Spinal cord (tissue), 10 donors: ENCODE results near the gene DIP2C. TPM values are rescaled to one million over a fixed set of nuclear protein-coding genes. Genes with fewer than 3 reads are reported as not detected.
A peak's percentile ranks its signal among the peaks of the same experiment; 100 is the strongest.

ENCODE experiments used
- DNase-seq, 6 donors: peaks; one replicate each; pipeline versions ENCODE4 v3.0.0 to v3.0.0-alpha.2; 2013 to 2015; ENCODE audit warnings: low spot score in 6 of 6, low read depth in 4 of 6
- H3K27ac ChIP-seq: one replicate; pipeline ENCODE4 v1.5.1; 2013; ENCODE audit warnings: low read depth, low read length, control low read depth
- H3K27me3 ChIP-seq: one replicate; pipeline ENCODE4 v1.6.1; 2013; ENCODE audit warnings: low read length; ENCODE audit not compliant: control insufficient read depth, insufficient read depth
- H3K36me3 ChIP-seq: one replicate; pipeline ENCODE4 v1.6.1; 2013; ENCODE audit warnings: low read length; ENCODE audit not compliant: control insufficient read depth, insufficient read depth
- H3K4me1 ChIP-seq: one replicate; pipeline ENCODE4 v1.6.1; 2013; ENCODE audit warnings: low read length; ENCODE audit not compliant: control insufficient read depth, insufficient read depth
- H3K4me3 ChIP-seq: one replicate; pipeline ENCODE4 v1.5.1; 2013; ENCODE audit warnings: low read depth, low read length, control low read depth
- H3K9me3 ChIP-seq: one replicate; pipeline ENCODE4 v1.6.1; 2013; ENCODE audit warnings: low read length; ENCODE audit not compliant: control insufficient read depth, insufficient read depth
- WGBS: methylation state at CpG from one replicate; pipeline ENCODE4 v1.1.5; 2013; ENCODE audit warnings: missing lambda C conversion rate; ENCODE audit not compliant: insufficient coverage; 5-methylcytosine and 5-hydroxymethylcytosine counted together
- polyA plus RNA-seq, 2 donors: library from polyadenylated mRNA; unstranded; fragments of 120-200 nt; gene quantifications; one replicate each; pipeline ENCODE4 v1.2.1, GENCODE V29; 2013; ENCODE audit not compliant: insufficient read length in 2 of 2
- total RNA-seq, 2 donors: library from RNA; depleted of rRNA in 1 of 2; stranded (reverse); fragments of 120-200 nt in 1 of 2; fragments of >200 nt in 1 of 2; gene quantifications; one replicate each; pipeline versions ENCODE4 v1.2.3 to v1.2.4, GENCODE V29; 2013 to 2014
- donor health status: healthy.

The DIP2C gene
- total and polyA plus RNA-seq, 4 donors: 15.4 to 36.3 (median 29.3) TPM

DNA sequence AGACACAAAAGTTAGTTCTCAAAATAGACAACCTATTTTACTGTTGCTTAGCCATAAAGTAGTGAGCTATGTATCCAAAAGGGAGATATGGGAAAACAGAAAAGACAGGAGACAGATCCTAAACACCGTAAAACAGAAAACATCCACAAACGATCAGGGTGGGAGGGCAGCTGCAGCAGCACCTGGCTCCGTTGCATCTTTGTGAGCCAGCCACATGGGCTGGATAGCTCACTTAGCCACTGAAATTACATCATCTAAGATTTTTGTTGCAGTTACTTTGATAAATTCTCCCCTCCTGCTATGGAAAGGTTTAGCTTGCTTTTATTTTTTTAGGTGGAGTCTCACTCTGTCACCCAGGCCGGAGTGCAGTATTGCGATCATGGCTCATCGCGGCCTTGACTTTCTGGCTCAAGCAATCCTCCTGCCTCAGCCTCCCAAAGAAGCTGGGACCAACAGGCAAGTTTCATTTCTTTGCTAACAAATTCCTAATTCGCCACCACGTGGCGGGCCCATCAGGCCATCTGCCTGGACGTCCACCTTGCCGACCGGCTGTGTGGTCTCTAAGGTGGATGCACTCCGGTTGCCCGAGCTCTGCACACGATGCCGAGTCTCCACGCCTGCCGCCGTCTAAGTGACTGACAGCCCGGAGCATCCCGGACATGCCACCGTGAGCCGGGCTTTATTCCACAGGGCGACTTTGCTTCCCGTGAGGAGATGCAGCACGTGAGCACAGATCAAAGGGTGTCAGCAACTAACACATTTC, 159.8 kb downstream of the DIP2C start:
- peak in 1 of 6 donors; percentile 52 for DNase-seq
- 89% methylated on average over 27 of the region's 27 CpGs for WGBS
- no peak overlapping the region for H3K27ac ChIP-seq

DNA sequence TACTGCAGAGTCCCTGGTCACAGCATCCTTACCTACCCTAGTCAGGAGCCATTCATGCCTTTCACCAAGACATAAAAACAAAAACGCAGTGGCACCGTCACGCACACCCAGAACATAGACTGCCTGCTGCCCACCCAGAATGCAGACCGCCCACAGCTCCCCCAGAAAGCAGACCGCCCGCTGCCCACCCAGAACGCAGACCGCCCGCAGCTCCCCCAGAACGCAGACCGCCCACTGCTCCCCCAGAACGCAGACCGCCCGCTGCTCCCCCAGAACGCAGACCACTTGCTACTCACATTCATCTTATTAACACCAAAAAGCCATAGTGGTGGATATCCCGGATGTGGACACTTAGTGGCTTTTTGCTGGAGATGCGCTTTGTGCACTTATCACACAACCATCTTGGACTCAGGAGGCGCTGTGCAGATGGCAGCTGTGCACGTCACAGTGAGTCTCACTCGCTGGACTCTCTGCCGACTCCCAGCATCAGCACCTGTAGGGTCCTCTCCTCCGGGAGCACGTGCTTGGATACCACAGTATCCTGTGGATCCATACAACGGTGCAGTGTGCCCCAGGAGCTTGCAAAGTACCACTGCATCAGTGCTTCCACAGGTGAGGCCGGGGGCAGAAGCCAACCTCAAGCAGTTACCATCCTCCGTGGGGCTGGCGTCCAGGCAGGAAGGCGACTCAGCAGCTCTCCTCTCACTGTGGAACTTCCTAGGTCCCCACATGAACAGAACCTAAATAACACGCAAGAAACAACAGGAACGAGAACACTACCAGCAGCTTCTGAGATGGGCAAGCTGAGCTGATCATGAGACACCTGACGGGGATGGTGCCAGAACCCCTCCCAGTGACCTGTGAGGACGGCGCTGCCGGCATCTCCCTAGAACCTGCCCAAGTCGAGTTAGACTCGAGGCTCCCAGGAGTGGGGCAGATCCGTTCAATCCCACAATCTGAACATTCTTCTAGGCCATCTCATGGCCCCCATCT, 161.0 kb downstream of the DIP2C start:
- no peak for DNase-seq
- H3K27me3 ChIP-seq: no peaks in the 10 kb centered on the region
- WGBS: 96% methylated on average over 32 of the region's 37 CpGs
- peaks cover 10% of the 10 kb centered on the region for H3K36me3 ChIP-seq
- H3K27ac ChIP-seq: no peak overlapping the region
- no peaks in the 10 kb centered on the region for H3K9me3 ChIP-seq
- H3K4me1 ChIP-seq: peaks cover 26% of the 10 kb centered on the region
- H3K4me3 ChIP-seq: no peak overlapping the region

More for the DNA sequence above, 159.8 kb downstream of the DIP2C start:
- Histone ChIP-seq H3K4me1 (peaks cover 25% of the 10 kb centered on the region), H3K9me3 (no peaks in the 10 kb centered on the region), H3K36me3 (peaks cover 14% of the 10 kb centered on the region), H3K27me3 (no peaks in the 10 kb centered on the region), H3K4me3 (no peak overlapping the region)

GRCh38 chr10:527416-527815, 162.1 kb downstream of the DIP2C start:
- Histone ChIP-seq H3K4me3 (no peak overlapping the region), H3K4me1 (peaks cover 32% of the 10 kb centered on the region), H3K27ac (no peak overlapping the region), H3K9me3 (no peaks in the 10 kb centered on the region), H3K27me3 (no peaks in the 10 kb centered on the region), H3K36me3 (peaks cover 10% of the 10 kb centered on the region)
- no peak for DNase-seq
- WGBS: no CpG with 5 or more reads among the region's 1 CpG

- Histone ChIP-seq H3K4me1 (peaks cover 38% of the 10 kb centered on the region), H3K27ac (no peak overlapping the region), H3K9me3 (no peaks in the 10 kb centered on the region), H3K27me3 (no peaks in the 10 kb centered on the region), H3K36me3 (peaks cover 10% of the 10 kb centered on the region), H3K4me3 (no peak overlapping the region)
- DNase-seq: no peak
- 88% methylated on average over 21 of the region's 21 CpGs for WGBS
These were observed 162.7 kb downstream of the DIP2C start for GRCh38 chr10:526651-527312.

DNA sequence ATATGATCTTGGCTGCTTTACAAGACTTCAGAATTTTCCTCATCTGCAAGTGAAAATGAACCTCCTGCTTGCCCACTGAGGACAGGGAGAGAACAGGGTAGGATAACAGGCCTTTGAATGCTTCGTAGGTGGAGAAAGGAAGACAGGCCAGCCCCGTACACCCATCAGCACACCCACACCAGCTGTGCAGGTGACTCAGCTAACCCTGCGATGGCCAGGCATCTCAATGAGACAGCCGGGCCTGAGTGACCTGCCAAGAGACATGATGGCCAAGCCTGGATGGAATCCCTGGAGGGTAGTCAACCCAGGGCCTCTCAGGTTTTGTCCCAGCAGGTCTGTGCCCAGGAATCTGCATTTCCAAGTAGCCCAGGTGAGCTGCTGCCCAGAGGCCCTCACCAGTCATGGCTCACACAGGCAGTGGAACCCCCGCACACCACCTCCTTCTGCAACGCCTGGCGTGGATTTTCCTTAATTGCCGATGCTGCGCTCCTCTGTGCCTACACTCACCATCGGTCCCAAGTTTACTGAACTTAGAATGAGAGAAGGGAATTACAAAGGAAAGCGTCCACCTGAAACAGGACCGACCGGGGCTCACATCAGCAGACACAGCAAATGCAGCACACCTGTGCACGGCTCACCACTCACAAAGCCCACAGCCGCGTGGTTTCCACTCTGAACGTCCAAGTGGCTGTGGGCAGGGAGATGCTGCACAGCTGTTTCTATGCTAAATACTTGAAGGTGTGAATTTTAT, 163.7 kb downstream of the DIP2C start:
- WGBS: 90% methylated on average over 7 of the region's 17 CpGs
- H3K4me3 ChIP-seq: no peak overlapping the region
- no peak for DNase-seq
- peaks cover 9% of the 10 kb centered on the region for H3K36me3 ChIP-seq
- H3K27ac ChIP-seq: no peak overlapping the region
- no peaks in the 10 kb centered on the region for H3K27me3 ChIP-seq
- no peaks in the 10 kb centered on the region for H3K9me3 ChIP-seq
- H3K4me1 ChIP-seq: peaks cover 38% of the 10 kb centered on the region

GRCh38 chr10:523925-524324, 165.5 kb downstream of the DIP2C start:
- WGBS: 69% methylated on average over 6 of the region's 8 CpGs
- peaks cover 43% of the 10 kb centered on the region for H3K4me1 ChIP-seq
- H3K9me3 ChIP-seq: no peaks in the 10 kb centered on the region
- no peak overlapping the region for H3K4me3 ChIP-seq
- H3K27ac ChIP-seq: no peak overlapping the region
- H3K27me3 ChIP-seq: no peaks in the 10 kb centered on the region
- peaks cover 20% of the 10 kb centered on the region for H3K36me3 ChIP-seq
- no peak for DNase-seq

GRCh38 chr10:522350-522749, 167.1 kb downstream of the DIP2C start:
- Histone ChIP-seq H3K4me1 (peaks cover 45% of the 10 kb centered on the region), H3K9me3 (no peaks in the 10 kb centered on the region), H3K27ac (no peak overlapping the region), H3K27me3 (no peaks in the 10 kb centered on the region), H3K4me3 (no peak overlapping the region), H3K36me3 (peaks cover 13% of the 10 kb centered on the region)
- WGBS: 89% methylated on average over 8 of the region's 13 CpGs
- DNase-seq: no peak

GRCh38 chr10:521261-522250, 167.9 kb downstream of the DIP2C start:
- Histone ChIP-seq H3K4me3 (no peak overlapping the region), H3K4me1 (peaks cover 51% of the 10 kb centered on the region), H3K9me3 (no peaks in the 10 kb centered on the region), H3K27me3 (no peaks in the 10 kb centered on the region), H3K36me3 (peaks cover 13% of the 10 kb centered on the region), H3K27ac (no peak overlapping the region)
- WGBS: 54% methylated on average over 13 of the region's 17 CpGs
- peak in 2 of 6 donors; percentile 32 to 76 for DNase-seq
